Activated gamma-delta T cell treated with Interleukin-2 at 50 U/mL for 16 hours (primary cell): ENCODE results near the gene MRPL40.

Experiments
- DNase-seq: peaks from one replicate; pipeline ENCODE4 v3.0.0-alpha.2; 2020

The MRPL40 gene

DNA sequence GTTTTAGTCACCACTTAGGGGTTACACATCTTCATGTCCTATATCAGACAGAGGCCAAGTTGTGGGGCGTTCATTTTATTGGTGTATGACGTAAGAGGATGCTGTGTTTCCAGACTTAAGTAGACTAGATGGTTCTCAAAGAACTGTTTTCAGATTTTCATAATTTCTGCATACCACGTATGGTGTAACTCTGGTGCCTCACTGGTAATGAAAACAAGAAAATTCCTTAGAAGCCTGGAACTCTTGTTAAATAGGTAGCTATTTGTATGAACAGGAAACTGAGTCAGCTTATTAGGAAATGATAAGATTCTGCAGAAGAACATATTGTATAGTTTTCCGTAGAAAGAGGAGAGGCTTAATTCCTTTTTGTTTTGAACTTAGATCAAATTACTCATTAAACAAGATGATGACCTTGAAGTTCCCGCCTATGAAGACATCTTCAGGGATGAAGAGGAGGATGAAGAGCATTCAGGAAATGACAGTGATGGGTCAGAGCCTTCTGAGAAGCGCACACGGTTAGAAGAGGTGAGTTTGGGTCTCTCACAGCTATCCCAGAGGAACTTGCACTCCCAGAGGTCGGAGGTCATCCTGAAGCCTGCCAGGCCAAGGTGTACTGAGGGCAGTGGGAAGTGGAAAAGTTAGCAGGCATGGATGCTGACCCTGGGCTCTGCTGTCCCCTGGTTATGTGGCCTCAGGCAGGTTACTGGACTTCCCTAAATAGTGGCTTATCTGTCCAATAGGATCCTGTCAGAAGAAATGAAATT, 51.3 kb downstream of the MRPL40 start:
- DNase-seq = no peak
